HepG2 (cell line): ENCODE measurements around the gene PDGFA. TPM values are rescaled to one million over a fixed set of nuclear protein-coding genes. Genes with fewer than 3 reads are reported as not detected.

Experiments used
- ATAC-seq: fragments of 200-7000 bp; cut with Tn5 transposase; 3 replicates; pipeline ENCODE4 v1.9.1; 2020; ENCODE audit warnings: mild to moderate bottlenecking, moderate library complexity
- BruUV-seq: library from RNA; stranded (reverse); fragments of 400-500 nt; replicated peaks from 2 replicates; lab custom pipeline; 2021; lab: Mats Ljungman, UMichigan
- CTCF ChIA-PET: fragments of 300-600 bp; formaldehyde crosslinking; extraction: SDS; loops from one replicate; lab custom pipeline; 2021; ENCODE audit warnings: low total read pairs, inconsistent platforms, low intra/inter-chr PET ratio; lab: Yijun Ruan, JAX
- POLR2A ChIA-PET: fragments of 350-600 bp; sonication (Branson Sonifier 250); formaldehyde crosslinking; loops from one replicate; lab custom pipeline; 2020; ENCODE audit warnings: antibody characterized with exemption, inconsistent platforms; lab: Yijun Ruan, JAX
- DNase-seq: peaks from one replicate; pipeline ENCODE4 v3.0.0-alpha.2; 2015; ENCODE audit warnings: low spot score
- FAIRE-seq: peaks from 3 replicates; lab custom pipeline; 2011; peaks lifted over from hg19 to GRCh38; lab: Jason Lieb, UNC
- H2AFZ ChIP-seq: one replicate; pipeline ENCODE4 v1.6.1; 2011; ENCODE audit warnings: low read length, inconsistent platforms
- H3K27ac ChIP-seq: fragments of 300-600 bp; 3 replicates; pipeline ENCODE4 v1.8.0; 2011; ENCODE audit warnings: mixed run types, mild to moderate bottlenecking, mixed read lengths, low read length, inconsistent platforms; ENCODE audit not compliant: insufficient read depth; ENCODE audit errors: extremely low read length
- H3K27me3 ChIP-seq, 2 experiments: fragments of 200-600 bp in 1 of 2; 2 replicates in 1 of 2; 3 replicates in 1 of 2; pipeline versions ENCODE4 v1.6.0 to v1.8.0; 2011; ENCODE audit warnings: low read length in 2 of 2, mild to moderate bottlenecking in 2 of 2, moderate library complexity in 2 of 2, inconsistent platforms in 1 of 2; ENCODE audit not compliant: insufficient read depth in 2 of 2, control insufficient read depth in 1 of 2
- H3K36me3 ChIP-seq, 2 experiments: fragments of 200-600 bp in 1 of 2; replicated peaks in 1 of 2; 2 replicates in 1 of 2; 3 replicates in 1 of 2; pipeline versions ENCODE4 v1.5.1 to v1.8.0; 2011; ENCODE audit warnings: low read length in 2 of 2, inconsistent platforms in 1 of 2; ENCODE audit not compliant: insufficient read depth in 2 of 2, control insufficient read depth in 1 of 2
- H3K4me1 ChIP-seq: 2 replicates; pipeline ENCODE4 v1.5.1; 2012; ENCODE audit warnings: low read length, inconsistent platforms; ENCODE audit not compliant: insufficient read depth
- H3K4me2 ChIP-seq: 2 replicates; pipeline ENCODE4 v1.6.0; 2011; ENCODE audit warnings: low read depth, low read length, inconsistent platforms
- H3K4me3 ChIP-seq, 3 experiments: fragments of 200-600 bp in 1 of 3; sonication (generic), shearing (Covaris generic) in 1 of 3; replicated peaks in 1 of 3; 2 replicates each; pipeline ENCODE4 v1.5.1; 2011 to 2016; ENCODE audit warnings: low read length in 3 of 3, inconsistent platforms in 2 of 3, low read depth in 2 of 3, mild to moderate bottlenecking in 2 of 3, control low read depth in 1 of 3, mixed read lengths in 1 of 3; ENCODE audit not compliant: insufficient read depth in 1 of 3
- H3K79me2 ChIP-seq: one replicate; pipeline ENCODE4 v1.6.1; 2011; ENCODE audit warnings: low read length, inconsistent platforms; ENCODE audit not compliant: insufficient read depth
- H3K9ac ChIP-seq: 2 replicates; pipeline ENCODE4 v1.6.0; 2011; ENCODE audit warnings: mild to moderate bottlenecking, low read depth, low read length, inconsistent platforms; ENCODE audit not compliant: insufficient read depth
- H3K9me3 ChIP-seq: 2 replicates; pipeline ENCODE4 v1.5.1; 2012; ENCODE audit warnings: mild to moderate bottlenecking, low read length
- H4K20me1 ChIP-seq: 2 replicates; pipeline ENCODE4 v1.6.0; 2011; ENCODE audit warnings: inconsistent platforms, mild to moderate bottlenecking, low read length, moderate library complexity; ENCODE audit not compliant: insufficient read depth
- ATM ChIP-seq: fragments of 450-650 bp; IDR thresholded peaks from 2 replicates; pipeline ENCODE4 v1.7.1; 2017; ENCODE audit warnings: mild to moderate bottlenecking, borderline replicate concordance
- DMAP1 ChIP-seq: IDR thresholded peaks from 2 replicates; pipeline ENCODE4 v1.6.1; 2016
- HBP1 ChIP-seq: IDR thresholded peaks from 2 replicates; pipeline ENCODE4 v1.6.1; 2016; ENCODE audit warnings: low read depth, control low read depth
- HNRNPK ChIP-seq: fragments of 200-400 bp; formaldehyde crosslinking; IDR thresholded peaks from 2 replicates; pipeline ENCODE4 v1.6.1; 2018; ENCODE audit warnings: low read length, low read depth, moderate library complexity, mild to moderate bottlenecking; ENCODE audit not compliant: poor library complexity, severe bottlenecking
- HOXA3 ChIP-seq: sonication (generic); formaldehyde crosslinking; IDR thresholded peaks from 2 replicates; pipeline ENCODE4 v1.5.0; 2020; ENCODE audit warnings: missing genetic modification reagents
- IRX3 ChIP-seq: sonication (generic); formaldehyde crosslinking; IDR thresholded peaks from 2 replicates; pipeline ENCODE4 v1.8.1; 2023; ENCODE audit warnings: mild to moderate bottlenecking, low read depth, missing genetic modification reagents, borderline replicate concordance
- JUN ChIP-seq: sonication (generic); formaldehyde crosslinking; IDR thresholded peaks from 2 replicates; pipeline ENCODE4 v1.4.0; 2020; ENCODE audit warnings: mild to moderate bottlenecking, missing genetic modification reagents
- MEIS2 ChIP-seq: sonication (generic); formaldehyde crosslinking; IDR thresholded peaks from 2 replicates; pipeline ENCODE4 v1.9.0; 2021; ENCODE audit warnings: mild to moderate bottlenecking, missing genetic modification reagents
- MIXL1 ChIP-seq: IDR thresholded peaks from 2 replicates; pipeline ENCODE4 v1.6.1; 2016
- MYNN ChIP-seq: sonication (generic); formaldehyde crosslinking; IDR thresholded peaks from 2 replicates; pipeline ENCODE4 v1.4.0; 2020; ENCODE audit warnings: mild to moderate bottlenecking, low read depth, missing genetic modification reagents
- PHF20 ChIP-seq: sonication (generic); formaldehyde crosslinking; IDR thresholded peaks from 2 replicates; pipeline ENCODE4 v1.5.0; 2020; ENCODE audit warnings: mild to moderate bottlenecking, missing genetic modification reagents
- RELA ChIP-seq: sonication (generic); formaldehyde crosslinking; IDR thresholded peaks from 2 replicates; pipeline ENCODE4 v1.4.0; 2020; ENCODE audit warnings: missing genetic modification reagents
- SOX6 ChIP-seq, 2 experiments: fragments of 450-650 bp in 1 of 2; sonication (generic) in 1 of 2; formaldehyde crosslinking in 1 of 2; IDR thresholded peaks; 2 replicates each; pipeline versions ENCODE4 v1.4.0 to v1.6.1; 2017 to 2020; ENCODE audit warnings: antibody characterized with exemption in 1 of 2, mild to moderate bottlenecking in 1 of 2, missing genetic modification reagents in 1 of 2
- TAF1 ChIP-seq: sonication (generic); formaldehyde crosslinking; IDR thresholded peaks from 2 replicates; pipeline ENCODE4 v1.4.0; 2020; ENCODE audit warnings: missing genetic modification reagents
- UBTF ChIP-seq: sonication (generic); formaldehyde crosslinking; IDR thresholded peaks from 2 replicates; pipeline ENCODE4 v1.4.0; 2020; ENCODE audit warnings: mild to moderate bottlenecking, missing genetic modification reagents
- YY1 ChIP-seq: IDR thresholded peaks from 2 replicates; pipeline ENCODE4 v1.6.1; 2011; ENCODE audit warnings: low read length, low read depth, moderate library complexity, mild to moderate bottlenecking; ENCODE audit not compliant: insufficient read depth, insufficient replicate concordance
- ZFY ChIP-seq: sonication (generic); formaldehyde crosslinking; IDR thresholded peaks from 2 replicates; pipeline ENCODE4 v1.4.0; 2020; ENCODE audit warnings: missing genetic modification reagents
- ZNF282 ChIP-seq: fragments of 450-650 bp; IDR thresholded peaks from 2 replicates; pipeline ENCODE4 v1.6.1; 2018; ENCODE audit not compliant: partially characterized antibody
- ZNF317 ChIP-seq: sonication (generic); formaldehyde crosslinking; IDR thresholded peaks from 2 replicates; pipeline ENCODE4 v1.5.0; 2020; ENCODE audit warnings: mild to moderate bottlenecking, missing genetic modification reagents
- ZNF329 ChIP-seq: sonication (generic); formaldehyde crosslinking; IDR thresholded peaks from 2 replicates; pipeline ENCODE4 v1.9.0; 2021; ENCODE audit warnings: low read depth, mild to moderate bottlenecking, missing genetic modification reagents
- ZNF451 ChIP-seq: sonication (generic); formaldehyde crosslinking; IDR thresholded peaks from 2 replicates; pipeline ENCODE4 v1.5.0; 2020; ENCODE audit warnings: mild to moderate bottlenecking, missing genetic modification reagents
- ZNF510 ChIP-seq: sonication (generic); formaldehyde crosslinking; IDR thresholded peaks from 2 replicates; pipeline ENCODE4 v1.4.0; 2020; ENCODE audit warnings: low read depth, mild to moderate bottlenecking, missing genetic modification reagents
- ZNF775 ChIP-seq: sonication (generic); formaldehyde crosslinking; IDR thresholded peaks from 2 replicates; pipeline ENCODE4 v1.4.0; 2020; ENCODE audit warnings: missing genetic modification reagents, mild to moderate bottlenecking, moderate library complexity, borderline replicate concordance
- WGBS: methylation state at CpG from one replicate; pipeline ENCODE4 v1.1.6; 2017; ENCODE audit warnings: low lambda C conversion rate; 5-methylcytosine and 5-hydroxymethylcytosine counted together
- in situ Hi-C: cut with HindIII; loops from 2 replicates; pipeline ENCODE4 v1.10.0; 2017; ENCODE audit warnings: low pct_unique_long_range_greater_than_20kb; ENCODE audit not compliant: extremely low pct_ligation_motif_present
- intact Hi-C: fragments of 100-400 bp; cut with micrococcal nuclease; formaldehyde crosslinking; loops from one replicate; pipeline ENCODE4 v1.10.0; 2022; ENCODE audit not compliant: unreplicated experiment
- polyA plus RNA-seq, 8 experiments: library from polyadenylated mRNA; depleted of rRNA in 3 of 8; stranded (reverse) in 7 of 8; unstranded in 1 of 8; fragments of >200 nt; fragmentation: Illumina TruSeq in 4 of 8; extraction: Trizol in 4 of 8; gene quantifications; 2 replicates each; pipeline versions ENCODE4 v1.2.1 to v1.2.3, GENCODE V29; 2011 to 2016; ENCODE audit warnings: low read depth in 4 of 8, missing spikeins in 1 of 8, mixed read lengths in 1 of 8; ENCODE audit not compliant: insufficient read depth in 1 of 8
- total RNA-seq, 5 experiments: library from RNA; depleted of rRNA; stranded (reverse); fragments of >200 nt; fragmentation: Illumina TruSeq; extraction: Trizol; gene quantifications; 2 replicates each; pipeline ENCODE4 v1.2.3, GENCODE V29; 2016; ENCODE audit warnings: low read depth in 1 of 5

Gene PDGFA
- total and polyA plus RNA-seq, 2 of the 13 experiments (the other 11 are each of a cell fraction or from before 2014, with no cell fraction given): 1.5 to 3.4 TPM

- Histone ChIP-seq H4K20me1 (no peaks in the 10 kb centered on the region), H3K4me1 (peaks cover 59% of the 10 kb centered on the region), H3K9me3 (no peaks in the 10 kb centered on the region), H3K9ac (peak overlapping the region; percentile 64), H3K79me2 (no peaks in the 10 kb centered on the region), H3K27me3 (no peaks in the 10 kb centered on the region; a peak in 1 of 5 replicates), H3K27ac (peak overlapping the region; percentile 46), H3K4me2 (peak overlapping the region; percentile 82), H3K4me3 (peak overlapping the region in 2 of 3 experiments; percentile 49 to 74; a peak in 4 of 6 replicates), H2AFZ (no peak overlapping the region), H3K36me3 (no peaks in the 10 kb centered on the region)
- DNase-seq: no peak
- CTCF ChIA-PET: no interaction called here
- WGBS: 14% methylated on average over 2 of the region's 2 CpGs
- in situ Hi-C loops: no loop called here
- ATAC-seq: peak; percentile 9
- intact Hi-C loops: no loop called here
- BruUV-seq: no TSS peak
- no peak for FAIRE-seq
- POLR2A ChIA-PET: interaction anchor here (0.7 to 4.8 kb wide), 7 partner anchors 8 to 128 kb away, joined by 3 to 36 read pairs (median 3); no protein-coding TSS in a partner anchor
- no peak for TF ChIP-seq MIXL1 (CRISPR knock-in tag)
- TF ChIP-seq HNRNPK: no peak
- no peak for TF ChIP-seq JUN (CRISPR knock-in tag)
- no peak for TF ChIP-seq SOX6 (IDR thresholded peaks at IDR 0.05)
- no peak for TF ChIP-seq SOX6 (CRISPR knock-in tag; IDR thresholded peaks at IDR 0.05)
- no peak for TF ChIP-seq ZNF775 (CRISPR knock-in tag)
- TF ChIP-seq MEIS2: no peak
- peak; percentile 5; the same call in 1 of the 2 replicates for TF ChIP-seq TAF1
- peak; percentile 97 for TF ChIP-seq ZNF329 (CRISPR knock-in tag)
- TF ChIP-seq HBP1: no peak
- TF ChIP-seq MYNN: no peak
- no peak for TF ChIP-seq ZNF282
- peak; percentile 9; the same call in 1 of the 2 replicates for TF ChIP-seq UBTF (CRISPR knock-in tag)
- TF ChIP-seq DMAP1 (CRISPR knock-in tag): 0 out of 2 replicates have a peak, but pooled peaks have one; percentile 10
- no peak for TF ChIP-seq RELA (CRISPR knock-in tag)
- no peak for TF ChIP-seq ZNF317 (CRISPR knock-in tag)
- TF ChIP-seq ATM: no peak
- TF ChIP-seq ZNF510: no peak
- TF ChIP-seq ZNF451 (CRISPR knock-in tag): no peak
- TF ChIP-seq PHF20 (CRISPR knock-in tag): no peak
- TF ChIP-seq IRX3 (CRISPR knock-in tag): no peak
- TF ChIP-seq ZFY (CRISPR knock-in tag): 0 out of 2 replicates have a peak, but pooled peaks have one; percentile 0
- 0 out of 2 replicates have a peak, but pooled peaks have one; percentile 3 for TF ChIP-seq HOXA3 (CRISPR knock-in tag)
- TF ChIP-seq YY1: no peak
Measured at GRCh38 chr7:461117-461452, 58.6 kb downstream of the PDGFA start.
